GM23248 (cell line): ENCODE measurements around the gene LTBP4.

Experiments used
- EZH2 ChIP-seq: fragments of 200-600 bp; sonication (generic); IDR thresholded peaks from 2 replicates; pipeline ENCODE4 v1.6.1; 2018; ENCODE audit warnings: antibody characterized with exemption, mild to moderate bottlenecking; ENCODE audit not compliant: insufficient read depth, poor library complexity, severe bottlenecking
- EZH2phosphoT487 ChIP-seq: fragments of 200-600 bp; sonication (generic); IDR thresholded peaks from 2 replicates; pipeline ENCODE4 v1.6.1; 2018; ENCODE audit warnings: antibody characterized with exemption, moderate library complexity, mild to moderate bottlenecking, low read depth; ENCODE audit not compliant: insufficient read depth

DNA sequence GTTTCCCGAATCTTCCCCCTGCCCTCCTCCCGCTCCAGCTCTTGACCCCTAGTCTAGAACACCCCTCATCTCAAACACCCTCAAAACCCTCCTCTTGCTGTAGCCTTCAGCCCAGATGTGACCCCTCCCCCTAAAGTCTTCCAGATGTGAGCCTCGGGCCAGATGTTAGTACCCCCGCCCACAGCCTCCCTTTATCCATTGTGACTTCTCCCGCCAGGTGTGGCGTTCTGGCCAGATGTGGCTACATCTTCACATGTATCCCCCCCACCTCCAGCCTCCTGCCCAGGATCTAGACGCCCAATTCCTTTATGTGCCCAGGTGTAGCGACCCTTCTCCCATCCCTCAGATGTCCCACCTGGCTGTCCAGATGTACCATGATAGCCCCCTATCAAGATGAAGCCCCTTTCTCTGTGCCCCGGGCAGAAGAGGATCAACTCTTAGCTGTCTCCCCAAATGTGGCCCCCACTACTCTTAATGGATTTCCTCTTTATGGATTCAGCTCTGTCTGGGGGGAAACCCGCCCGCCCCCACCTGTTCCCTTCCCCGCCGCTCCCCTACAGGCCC, 517 bp upstream of the LTBP4 start:
- TF ChIP-seq EZH2 (peak; percentile 75), EZH2phosphoT487 (no peak)
